ENCODE measurements around the gene SLC35E1.
"Not testable (repeated sequence)": the region's sequence is repeated elsewhere in the genome, so short reads cannot be mapped to it uniquely, and the experiment has no call there.

The SLC35E1 gene

DNA sequence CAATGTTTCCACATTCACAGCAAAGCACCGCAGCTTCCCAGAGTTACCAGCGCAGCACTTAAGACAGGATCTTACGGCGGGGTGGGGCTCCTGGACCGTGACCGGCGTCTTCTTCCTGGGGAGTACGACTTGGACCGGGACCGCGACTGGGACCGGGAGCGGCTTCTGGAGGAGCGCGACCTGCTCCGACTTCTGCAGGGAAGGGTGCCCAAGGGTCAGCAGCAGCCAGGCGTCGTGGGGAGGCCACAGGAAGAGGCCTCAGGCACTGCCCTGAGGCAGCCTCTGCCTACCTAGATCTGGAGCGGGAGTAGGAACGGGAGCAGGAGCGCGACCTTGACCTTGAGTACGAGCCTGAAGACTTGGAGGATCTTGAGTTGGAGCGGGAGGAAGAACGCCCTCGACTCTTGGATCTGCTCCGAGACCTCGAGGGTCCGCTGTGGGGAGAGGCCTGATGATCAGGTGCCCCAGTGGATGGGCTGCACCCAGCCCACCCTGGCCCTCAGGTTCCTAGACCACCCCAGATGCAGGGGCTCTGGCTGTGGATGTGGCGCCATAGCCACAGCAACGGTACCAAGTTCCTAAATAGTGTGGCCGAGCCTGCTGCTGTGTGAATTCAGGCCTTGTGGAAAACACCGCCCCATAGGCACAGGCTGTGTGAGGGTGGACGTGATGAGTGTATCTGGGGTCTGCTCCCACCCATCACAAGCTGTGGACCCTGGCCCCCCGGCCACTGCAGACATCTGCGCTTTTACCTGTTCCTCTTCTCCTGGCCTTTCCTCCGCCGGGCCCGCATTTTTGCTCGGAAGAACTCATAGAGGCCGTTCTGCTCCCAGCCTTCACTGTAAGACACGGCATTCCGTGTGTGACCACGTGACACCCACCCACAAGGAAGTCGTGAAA is 51.9 kb downstream of the SLC35E1 start:
- no peak for DNase-seq

DNA sequence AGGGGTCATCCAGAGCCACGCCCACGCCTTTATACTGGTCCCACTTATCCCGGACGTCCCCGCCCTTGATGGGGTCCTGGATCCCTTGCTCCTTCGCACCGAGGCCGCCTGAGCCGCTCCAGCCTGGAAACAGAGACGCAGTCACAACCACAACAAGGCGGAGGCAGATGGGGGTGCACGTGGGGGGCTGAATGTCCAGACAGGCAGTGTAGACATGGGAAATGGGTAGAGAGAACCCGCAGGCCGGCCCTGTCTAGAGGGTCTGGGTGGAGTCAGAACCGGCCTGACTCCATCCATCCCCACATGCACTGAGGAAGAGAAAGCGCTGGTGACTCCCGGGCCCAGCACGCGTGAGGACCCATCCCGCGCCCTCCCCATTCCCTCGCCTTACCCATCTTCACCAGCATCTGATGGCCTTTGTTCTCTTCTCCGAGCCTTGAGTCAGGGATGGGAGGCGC is 53.0 kb downstream of the SLC35E1 start:
- DNase-seq, result no peak

DNA sequence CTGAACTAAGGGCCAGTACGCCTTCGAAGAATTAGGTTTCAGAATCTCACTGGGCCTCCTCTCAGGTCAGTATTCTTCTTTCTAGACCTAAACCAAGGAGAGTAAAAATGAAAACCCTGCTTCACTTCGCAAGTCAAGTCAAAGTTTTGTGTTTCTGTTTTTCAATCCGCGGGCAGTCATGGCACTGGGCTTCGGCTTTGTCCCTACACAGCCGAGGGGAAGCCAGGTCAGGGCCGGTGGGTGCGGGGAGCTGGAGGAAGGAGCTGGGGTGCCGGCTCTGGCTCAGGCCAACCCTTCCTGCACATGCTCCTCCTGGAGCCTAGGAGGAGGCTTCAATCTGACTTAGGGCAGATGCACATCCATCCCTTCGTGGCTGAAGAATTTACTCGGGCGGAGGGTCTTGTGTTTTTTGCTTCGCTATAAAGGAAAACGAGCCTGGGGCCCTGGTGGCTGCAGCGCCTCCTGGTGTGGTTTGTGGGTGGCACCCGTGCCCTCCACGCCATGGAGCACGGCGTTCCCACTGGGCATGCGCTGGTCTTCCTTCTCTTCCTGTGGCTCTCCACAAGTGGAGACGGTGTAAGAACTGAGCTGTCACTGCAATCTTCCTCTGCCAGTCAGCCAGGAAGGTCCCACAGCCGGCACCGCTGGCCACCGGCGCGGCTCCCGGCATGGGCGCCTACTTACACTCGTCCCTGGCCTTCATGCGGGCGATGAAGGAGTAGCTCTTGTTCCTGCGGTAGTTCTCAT is 53.6 kb downstream of the SLC35E1 start:
- DNase-seq, result no peak

DNA sequence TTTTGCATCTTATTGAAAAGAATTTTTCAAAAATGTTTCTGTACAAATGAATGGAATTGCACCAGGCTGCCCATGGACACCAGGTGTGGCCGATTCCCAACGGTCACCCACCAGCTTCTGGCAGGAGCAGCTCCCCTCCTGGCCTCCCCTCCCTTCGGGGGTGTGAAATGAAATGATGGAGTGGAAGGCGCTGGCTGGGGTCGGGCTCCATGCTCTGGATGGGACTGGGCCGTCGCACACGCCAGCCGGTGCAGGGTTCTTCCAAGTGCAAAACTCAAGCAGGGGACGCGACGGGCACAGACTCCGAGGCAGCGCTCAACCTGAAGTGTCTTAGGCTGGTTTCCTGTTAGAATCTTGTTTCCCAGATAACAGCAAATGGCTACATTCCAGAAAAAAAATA is 54.2 kb downstream of the SLC35E1 start:
- no peak for DNase-seq

DNA sequence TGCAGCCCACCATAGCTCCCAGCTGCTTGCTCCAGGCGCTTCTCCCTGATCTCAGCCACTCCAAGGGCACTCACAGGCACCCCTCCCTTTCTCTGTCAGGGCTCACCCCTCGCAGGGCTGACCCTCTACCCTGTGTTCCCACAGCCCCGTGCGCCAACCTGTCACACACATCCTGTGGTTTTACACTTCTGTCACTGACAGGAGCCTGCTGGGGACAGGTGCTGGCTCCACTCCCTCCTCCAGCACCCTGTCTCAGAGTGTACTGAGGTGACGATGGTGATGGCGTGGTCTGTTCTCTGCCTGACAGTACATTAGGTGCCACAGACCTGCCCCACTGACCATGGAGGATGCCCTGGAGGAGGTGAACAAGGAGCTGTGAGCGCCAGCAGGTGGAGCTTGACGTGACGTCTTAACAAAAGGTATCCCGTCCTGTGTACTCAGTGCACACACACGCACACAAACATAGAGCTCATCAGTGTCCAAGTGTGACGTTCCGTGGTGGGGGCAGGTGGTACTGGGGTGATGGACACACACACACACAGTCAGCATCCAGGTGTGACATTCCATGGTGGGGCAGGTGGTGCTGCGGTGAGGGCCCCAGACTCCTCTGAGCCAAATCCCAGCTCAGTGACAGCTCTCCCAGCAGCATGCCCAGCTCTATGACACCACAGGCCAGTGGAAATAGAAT is 55.1 kb downstream of the SLC35E1 start:
- DNase-seq, result no peak

DNA sequence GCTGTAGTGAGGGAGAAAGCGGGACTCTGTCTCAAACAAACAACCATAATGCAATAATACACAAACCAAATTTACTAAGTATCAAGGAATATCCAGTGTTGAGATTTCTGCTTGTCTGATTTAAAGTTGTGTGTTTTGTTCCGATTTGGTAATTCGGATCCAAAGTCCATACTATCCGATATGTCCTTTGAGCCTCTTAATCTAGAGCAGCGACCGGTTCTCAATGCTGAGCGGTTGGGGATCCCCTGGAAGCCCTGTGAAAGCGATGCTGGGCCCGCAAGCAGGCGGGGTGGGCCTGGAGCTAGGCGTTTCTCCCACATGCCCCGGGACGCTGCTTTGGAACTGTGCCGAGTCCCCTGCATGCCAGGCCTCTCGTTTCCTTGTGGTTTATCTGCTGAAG is 55.8 kb downstream of the SLC35E1 start:
- DNase-seq, result no peak

DNA sequence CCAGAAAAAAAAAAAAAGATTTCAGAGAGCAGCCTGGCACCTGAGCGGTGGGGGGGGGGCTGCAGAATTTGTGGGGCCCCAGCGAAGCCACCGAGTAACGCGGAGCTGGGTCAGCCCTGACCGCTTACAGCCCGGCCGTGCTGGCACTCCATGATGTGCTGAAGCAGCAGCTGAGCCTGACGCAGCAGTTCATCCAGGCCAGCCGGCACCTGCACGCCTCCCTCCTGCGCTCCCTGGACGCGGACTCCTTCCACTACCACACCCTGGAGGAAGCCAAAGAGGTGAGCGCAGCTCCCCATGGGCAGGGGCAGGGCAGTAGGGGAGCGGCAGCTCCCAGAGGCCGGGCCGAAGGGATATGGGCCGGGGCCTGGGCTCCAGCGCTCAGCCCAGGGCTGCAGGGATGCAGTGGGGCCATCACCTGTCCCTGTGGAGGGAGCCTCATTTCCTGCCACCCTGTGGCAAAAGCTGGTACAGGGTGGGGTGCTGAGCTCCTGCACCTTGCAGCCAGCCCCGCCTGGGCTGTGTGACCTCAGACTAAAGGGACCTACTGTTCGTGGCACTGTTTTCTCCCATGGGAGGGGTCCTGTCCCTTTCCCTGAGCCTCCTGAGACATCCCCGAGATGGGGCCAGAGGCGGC is 57.7 kb downstream of the SLC35E1 start:
- DNase-seq, result no peak

DNA sequence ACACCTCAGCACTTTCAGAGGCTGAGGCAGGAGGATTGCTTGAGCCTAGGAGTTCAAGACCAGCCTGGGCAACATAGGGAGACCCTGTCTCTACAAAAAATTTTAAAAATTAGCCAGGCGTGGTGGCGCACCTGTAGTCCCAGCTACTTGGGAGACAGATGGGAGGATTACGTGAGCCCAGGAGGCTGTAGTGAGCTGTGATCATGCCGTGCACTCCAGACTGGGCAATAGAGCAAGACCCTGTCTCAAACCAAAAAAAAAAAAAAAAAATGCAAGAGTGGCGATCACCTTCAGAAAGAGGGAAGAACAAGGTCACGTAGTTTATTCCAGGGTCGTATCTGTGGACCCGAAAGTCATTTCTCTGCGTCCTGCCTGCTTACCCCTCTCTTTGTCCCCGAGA is 59.6 kb downstream of the SLC35E1 start:
- not testable (repeated sequence) for DNase-seq

DNA sequence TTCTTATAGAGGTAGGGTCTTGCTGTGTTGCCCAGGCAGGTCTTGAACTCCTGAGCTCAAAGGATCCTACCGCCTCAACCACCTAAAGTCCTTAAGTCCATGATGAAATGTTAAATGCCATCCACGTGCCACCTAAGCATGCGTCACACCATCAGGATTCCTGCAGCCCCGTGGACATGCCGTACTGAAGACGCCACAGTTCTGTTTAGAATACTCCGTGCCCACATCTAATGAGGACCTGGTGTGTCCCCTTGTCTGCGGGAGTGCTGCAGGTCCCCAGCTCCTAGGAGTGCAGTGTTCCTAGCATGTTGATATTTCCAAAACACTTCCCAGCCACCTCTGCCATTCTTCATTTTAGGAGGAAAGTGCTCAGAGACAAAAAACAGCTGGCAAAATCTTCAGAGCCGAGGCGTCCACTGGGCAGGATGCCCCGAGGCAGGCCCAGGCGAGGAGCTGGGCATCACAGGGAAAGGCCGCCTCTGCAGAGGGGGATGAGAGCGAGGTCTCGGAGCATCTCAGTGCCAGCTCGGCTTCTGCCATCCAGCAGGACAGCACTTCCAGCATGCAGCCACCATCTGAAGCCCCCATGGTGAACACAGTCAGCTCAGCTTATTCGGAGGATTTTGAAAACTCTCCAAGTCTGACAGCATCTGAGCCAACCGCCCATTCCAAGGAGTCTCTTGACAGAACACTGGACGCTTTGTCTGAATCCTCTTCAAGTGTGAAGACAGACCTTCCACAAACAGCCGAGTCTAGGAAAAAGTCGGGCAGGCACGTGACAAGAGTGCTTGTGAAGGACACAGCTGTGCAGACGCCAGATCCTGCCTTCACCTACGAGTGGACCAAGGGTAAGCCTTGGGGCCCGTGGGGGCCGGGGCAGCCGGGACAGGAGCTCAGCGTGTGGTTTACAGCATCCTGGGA is 62.8 kb downstream of the SLC35E1 start:
- DNase-seq, result no peak

DNA sequence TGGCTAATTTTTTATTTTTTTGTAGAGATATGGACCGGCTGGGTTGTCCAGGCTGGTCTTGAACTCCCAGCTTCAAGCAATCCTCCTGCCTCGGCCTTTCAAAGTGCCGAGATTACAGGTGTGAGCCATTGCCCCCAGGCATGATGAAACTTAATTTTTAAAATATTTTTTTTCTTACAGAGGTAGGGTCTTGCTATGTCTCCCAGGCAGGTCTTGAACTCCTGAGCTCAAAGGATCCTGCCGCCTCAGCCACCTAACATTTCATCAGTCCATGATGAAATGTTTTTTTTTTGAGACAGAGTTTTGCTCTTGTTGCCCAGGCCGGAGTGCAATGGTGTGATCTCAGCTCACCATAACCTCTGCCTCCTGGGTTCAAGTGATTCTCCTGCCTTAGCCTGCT is 63.7 kb downstream of the SLC35E1 start:
- DNase-seq, result no peak

DNA sequence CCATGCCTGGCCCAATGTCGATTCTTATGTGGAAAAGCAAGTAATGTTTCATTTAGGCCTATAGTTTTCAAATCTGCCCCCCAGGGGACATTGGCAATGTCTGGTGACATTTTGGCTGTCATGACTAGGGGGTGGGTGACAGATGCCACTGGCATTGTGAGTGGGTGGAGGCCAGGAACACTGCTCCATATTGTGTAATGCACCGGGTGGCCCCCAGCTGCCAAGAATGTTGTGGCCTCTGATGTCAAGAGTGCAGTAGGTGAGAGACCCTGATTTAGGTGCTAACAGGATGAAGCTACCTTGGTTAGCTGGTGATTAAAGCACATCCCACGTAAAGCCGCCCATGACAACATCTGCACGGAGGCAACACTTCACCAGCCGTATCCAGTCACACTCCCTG is 65.3 kb downstream of the SLC35E1 start:
- no peak for DNase-seq

DNA sequence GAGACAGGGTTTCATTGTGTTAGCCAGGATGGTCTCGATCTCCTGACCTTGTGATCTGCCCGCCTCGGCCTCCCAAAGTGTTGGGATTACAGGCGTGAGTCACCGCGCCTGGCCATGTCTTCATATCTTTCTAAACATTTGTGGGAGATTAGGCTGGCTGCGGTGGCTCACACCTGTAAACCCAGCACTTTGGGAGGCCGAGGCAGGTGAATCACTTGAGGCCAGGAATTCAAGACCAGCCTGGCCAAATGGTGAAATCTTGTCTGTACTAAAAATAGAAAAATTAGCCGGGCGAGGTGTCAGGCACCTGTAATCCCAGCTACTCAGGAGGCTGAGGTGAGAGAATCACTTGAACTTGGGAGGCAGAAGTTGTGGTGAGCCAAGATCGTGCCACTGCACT is 66.1 kb downstream of the SLC35E1 start:
- not testable (repeated sequence) for DNase-seq

DNA sequence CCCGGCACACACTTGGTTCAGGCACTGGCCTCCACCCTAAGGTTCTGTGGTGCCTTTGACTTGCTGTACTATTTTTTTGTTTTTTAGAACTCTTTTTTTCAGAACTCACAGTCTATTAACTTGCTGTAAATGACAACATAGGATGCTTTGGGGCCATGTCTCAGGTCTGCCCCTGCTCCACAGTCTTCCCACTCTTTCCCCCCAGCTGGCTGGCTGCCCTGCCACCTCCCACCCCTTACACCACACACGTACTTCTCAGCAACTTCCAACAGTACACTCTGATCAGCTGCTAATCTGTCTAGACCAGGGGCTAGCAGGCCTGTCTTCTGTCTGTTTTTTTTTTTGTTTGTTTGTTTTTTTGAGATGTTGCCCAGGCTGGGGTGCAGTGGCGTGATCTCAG is 67.9 kb downstream of the SLC35E1 start:
- no peak for DNase-seq
